ENCODE results near the gene NTSR2. TPM values are rescaled to one million over a fixed set of nuclear protein-coding genes. Genes with fewer than 3 reads are reported as not detected.

Gene NTSR2
- total RNA-seq, 1 donor from 2014 or later = not detected

GRCh38 chr2:11611251-11611650 lies 58.7 kb downstream of the NTSR2 start:
- intact Hi-C loops (cut with micrococcal nuclease) = no loop called here
- Histone ChIP-seq H3K36me3 (peaks cover 22% of the 10 kb centered on the region), H3K4me3 (no peak overlapping the region), H3K27me3 (ENCODE audit: low read depth) (no peaks in the 10 kb centered on the region), H3K4me1 (no peaks in the 10 kb centered on the region), H3K27ac (replicated peaks) (no peak overlapping the region), H3K9me3 (replicated peaks) (no peaks in the 10 kb centered on the region)
- TF ChIP-seq CTCF (IDR thresholded peaks at IDR 0.05; ENCODE audit: borderline replicate concordance) = no peak
- no peak for DNase-seq

GRCh38 chr2:11610624-11611242 lies 59.3 kb downstream of the NTSR2 start:
- H3K36me3 ChIP-seq = peaks cover 17% of the 10 kb centered on the region
- no peaks in the 10 kb centered on the region for H3K4me1 ChIP-seq
- no peak for TF ChIP-seq CTCF (IDR thresholded peaks at IDR 0.05; ENCODE audit: borderline replicate concordance)
- DNase-seq = no peak
- no peak overlapping the region for H3K4me3 ChIP-seq
- H3K27ac ChIP-seq (replicated peaks) = no peak overlapping the region
- no peaks in the 10 kb centered on the region for H3K27me3 ChIP-seq (ENCODE audit: low read depth)
- intact Hi-C loops (cut with micrococcal nuclease) = no loop called here
- no peaks in the 10 kb centered on the region for H3K9me3 ChIP-seq (replicated peaks)

Other genes starting within 250 kb of the NTSR2 start
- gene E2F6, start 204.0 kb downstream of the NTSR2 start, total RNA-seq = 12.8 TPM
- 7.8 TPM for gene GREB1, start 136.2 kb downstream of the NTSR2 start, total RNA-seq
- gene LPIN1, start 76.4 kb upstream of the NTSR2 start, total RNA-seq = 43.0 TPM